ES-I3 (cell line): Measurements from ENCODE around the gene TSPAN3.

ENCODE experiments used
- H3K36me3 ChIP-seq: 2 replicates; pipeline ENCODE4 v1.6.1; 2013; ENCODE audit warnings: mild to moderate bottlenecking, low read length, control low read depth, moderate library complexity; ENCODE audit not compliant: insufficient read depth
- H3K4me1 ChIP-seq: 2 replicates; pipeline ENCODE4 v1.6.1; 2013; ENCODE audit warnings: mild to moderate bottlenecking, control low read depth, low read length; ENCODE audit not compliant: insufficient read depth
- H3K9ac ChIP-seq: 2 replicates; pipeline ENCODE4 v1.6.1; 2013; ENCODE audit warnings: low read depth, mild to moderate bottlenecking, low read length, moderate library complexity
- H3K9me3 ChIP-seq: 2 replicates; pipeline ENCODE4 v1.6.1; 2013; ENCODE audit warnings: mild to moderate bottlenecking, low read length, moderate library complexity; ENCODE audit not compliant: control insufficient read depth, insufficient read depth

TSPAN3 gene

GRCh38 chr15:77010857-77011256 lies 60.1 kb downstream of the TSPAN3 start:
- Histone ChIP-seq H3K9me3 (no peaks in the 10 kb centered on the region), H3K36me3 (no peaks in the 10 kb centered on the region), H3K4me1 (no peaks in the 10 kb centered on the region), H3K9ac (no peak overlapping the region)

- Histone ChIP-seq H3K9me3 (no peaks in the 10 kb centered on the region), H3K36me3 (no peaks in the 10 kb centered on the region), H3K4me1 (no peaks in the 10 kb centered on the region), H3K9ac (no peak overlapping the region)
These were observed 60.6 kb downstream of the TSPAN3 start for GRCh38 chr15:77010312-77010686.

GRCh38 chr15:77009646-77010311 lies 61.1 kb downstream of the TSPAN3 start:
- H3K4me1 ChIP-seq: no peaks in the 10 kb centered on the region
- no peaks in the 10 kb centered on the region for H3K36me3 ChIP-seq

GRCh38 chr15:77009176-77009575 lies 61.7 kb downstream of the TSPAN3 start:
- Histone ChIP-seq H3K9me3 (no peaks in the 10 kb centered on the region), H3K36me3 (no peaks in the 10 kb centered on the region), H3K4me1 (no peaks in the 10 kb centered on the region), H3K9ac (no peak overlapping the region)

More at GRCh38 chr15:77009646-77010311, 61.1 kb downstream of the TSPAN3 start:
- Histone ChIP-seq H3K9ac (no peak overlapping the region), H3K9me3 (no peaks in the 10 kb centered on the region)

- Histone ChIP-seq H3K9me3 (no peaks in the 10 kb centered on the region), H3K36me3 (no peaks in the 10 kb centered on the region), H3K4me1 (no peaks in the 10 kb centered on the region), H3K9ac (no peak overlapping the region)
These were observed 66.7 kb downstream of the TSPAN3 start for GRCh38 chr15:77004189-77004588.

GRCh38 chr15:77002954-77003912 lies 67.7 kb downstream of the TSPAN3 start:
- H3K36me3 ChIP-seq: no peaks in the 10 kb centered on the region
- no peak overlapping the region for H3K9ac ChIP-seq
- no peaks in the 10 kb centered on the region for H3K9me3 ChIP-seq
- no peaks in the 10 kb centered on the region for H3K4me1 ChIP-seq

- no peaks in the 10 kb centered on the region for H3K4me1 ChIP-seq
- no peaks in the 10 kb centered on the region for H3K36me3 ChIP-seq
- no peaks in the 10 kb centered on the region for H3K9me3 ChIP-seq
- no peak overlapping the region for H3K9ac ChIP-seq
These were observed 68.5 kb downstream of the TSPAN3 start for GRCh38 chr15:77002436-77002835.

GRCh38 chr15:77001966-77002365 lies 68.9 kb downstream of the TSPAN3 start:
- Histone ChIP-seq H3K9me3 (no peaks in the 10 kb centered on the region), H3K9ac (no peak overlapping the region), H3K36me3 (no peaks in the 10 kb centered on the region), H3K4me1 (0 out of 2 replicates have a peak, but pooled peaks cover under 1% of the 10 kb centered on the region)

- Histone ChIP-seq H3K4me1 (0 out of 2 replicates have a peak, but pooled peaks cover 5% of the 10 kb centered on the region), H3K9ac (no peak overlapping the region), H3K36me3 (no peaks in the 10 kb centered on the region), H3K9me3 (no peaks in the 10 kb centered on the region)
These were observed 69.6 kb downstream of the TSPAN3 start for GRCh38 chr15:77001351-77001750.

- H3K4me1 ChIP-seq: peaks cover 5% of the 10 kb centered on the region; the same call in 1 of the 2 replicates
- no peak overlapping the region for H3K9ac ChIP-seq
These were observed 70.9 kb downstream of the TSPAN3 start for GRCh38 chr15:76999996-77000395.

GRCh38 chr15:76998663-76999285 lies 72.1 kb downstream of the TSPAN3 start:
- Histone ChIP-seq H3K9ac (no peak overlapping the region), H3K4me1 (peaks cover 5% of the 10 kb centered on the region; the same call in 1 of the 2 replicates), H3K9me3 (no peaks in the 10 kb centered on the region), H3K36me3 (no peaks in the 10 kb centered on the region)

More at GRCh38 chr15:76999996-77000395, 70.9 kb downstream of the TSPAN3 start:
- no peaks in the 10 kb centered on the region for H3K36me3 ChIP-seq
- no peaks in the 10 kb centered on the region for H3K9me3 ChIP-seq

- H3K4me1 ChIP-seq: peaks cover 5% of the 10 kb centered on the region; the same call in 1 of the 2 replicates
- H3K9ac ChIP-seq: no peak overlapping the region
- no peaks in the 10 kb centered on the region for H3K9me3 ChIP-seq
- H3K36me3 ChIP-seq: no peaks in the 10 kb centered on the region
These were observed 74.1 kb downstream of the TSPAN3 start for GRCh38 chr15:76996526-76997401.

GRCh38 chr15:76996076-76996525 lies 74.8 kb downstream of the TSPAN3 start:
- Histone ChIP-seq H3K4me1 (peaks cover 5% of the 10 kb centered on the region; the same call in 1 of the 2 replicates), H3K9ac (no peak overlapping the region), H3K36me3 (no peaks in the 10 kb centered on the region), H3K9me3 (no peaks in the 10 kb centered on the region)
